ENCODE results near the gene TEX35.

- TF ChIP-seq CTCF (IDR thresholded peaks at IDR 0.05; ENCODE audit: low read length) (peak; percentile 90), EZH2 (IDR thresholded peaks at IDR 0.05; ENCODE audit: borderline replicate concordance, low read length) (no peak)
Measured at GRCh38 chr1:178542554-178543289, 29.8 kb downstream of the TEX35 start.

Measured in OCI-LY1 (cell line).